Liver (tissue), 3 donors: ENCODE measurements around the gene AGFG1.

Source experiments
- ATF3 ChIP-seq: IDR thresholded peaks from 2 replicates; pipeline ENCODE4 v1.6.1; 2016; ENCODE audit warnings: antibody characterized with exemption
- CTCF ChIP-seq: fragments of 150-350 bp; IDR thresholded peaks from 2 replicates; pipeline ENCODE4 v1.5.1; 2017; ENCODE audit warnings: improper control_type of control experiment, low read depth, low read length; ENCODE audit not compliant: missing input control
- EGR1 ChIP-seq, 2 donors: IDR thresholded peaks; 2 replicates each; pipeline ENCODE4 v1.6.1; 2016 to 2018; ENCODE audit warnings: antibody characterized with exemption in 2 of 2, low read depth in 2 of 2
- HNF4G ChIP-seq: IDR thresholded peaks from 2 replicates; pipeline ENCODE4 v1.6.1; 2016; ENCODE audit warnings: antibody characterized with exemption
- JUND ChIP-seq, 2 donors: IDR thresholded peaks; 2 replicates each; pipeline ENCODE4 v1.6.1; 2016; ENCODE audit warnings: antibody characterized with exemption in 2 of 2
- MAX ChIP-seq: IDR thresholded peaks from 2 replicates; pipeline ENCODE4 v1.6.1; 2016; ENCODE audit warnings: antibody characterized with exemption
- RAD21 ChIP-seq, 2 donors: IDR thresholded peaks; 2 replicates each; pipeline ENCODE4 v1.6.1; 2016; ENCODE audit warnings: antibody characterized with exemption in 2 of 2, mild to moderate bottlenecking in 2 of 2
- REST ChIP-seq: IDR thresholded peaks from 2 replicates; pipeline ENCODE4 v1.6.1; 2016; ENCODE audit warnings: antibody characterized with exemption, mild to moderate bottlenecking
- SP1 ChIP-seq: IDR thresholded peaks from 2 replicates; pipeline ENCODE4 v1.6.1; 2018; ENCODE audit warnings: antibody characterized with exemption, mild to moderate bottlenecking
- TAF1 ChIP-seq: conservative IDR thresholded peaks from 2 replicates; pipeline ENCODE4 v1.6.1; 2016; ENCODE audit warnings: antibody characterized with exemption, mild to moderate bottlenecking
- YY1 ChIP-seq: IDR thresholded peaks from 2 replicates; pipeline ENCODE4 v1.6.1; 2016; ENCODE audit warnings: antibody characterized with exemption, mild to moderate bottlenecking
- donor health status: healthy.
- donor health status: healthy.

- TF ChIP-seq MAX (no peak), CTCF (no peak), YY1 (no peak), REST (no peak), HNF4G (no peak), SP1 (no peak), ATF3 (no peak), EGR1 (IDR thresholded peaks at IDR 0.05; ENCODE audit: low read depth in 2 of 2) (no peak), TAF1 (no peak), JUND (IDR thresholded peaks at IDR 0.05) (no peak), RAD21 (IDR thresholded peaks at IDR 0.05) (no peak)
These were observed 38.6 kb downstream of the AGFG1 start for GRCh38 chr2:227510620-227510958.
